Neural crest cell (in vitro differentiated cells): Measurements from ENCODE around the gene CNTN4. TPM values are rescaled to one million over a fixed set of nuclear protein-coding genes. Genes with fewer than 3 reads are reported as not detected.

Source experiments
- DNase-seq: peaks from one replicate; pipeline ENCODE4 v3.0.0; 2021; ENCODE audit warnings: low read depth, mixed read lengths, low spot score
- H3K27ac Mint-ChIP-seq: one replicate; pipeline ENCODE4 v1.8.0; 2021; ENCODE audit warnings: mild to moderate bottlenecking, mixed read lengths; ENCODE audit not compliant: unreplicated experiment
- H3K27me3 Mint-ChIP-seq: 2 replicates; pipeline ENCODE4 v1.8.0; 2021; ENCODE audit warnings: low read depth, mild to moderate bottlenecking, mixed read lengths
- H3K36me3 Mint-ChIP-seq: 2 replicates; pipeline ENCODE4 v1.8.0; 2021; ENCODE audit warnings: low read depth, mild to moderate bottlenecking, mixed read lengths
- H3K4me1 Mint-ChIP-seq: 2 replicates; pipeline ENCODE4 v1.8.0; 2021; ENCODE audit warnings: mixed read lengths
- H3K4me3 Mint-ChIP-seq: one replicate; pipeline ENCODE4 v1.8.0; 2021; ENCODE audit warnings: mild to moderate bottlenecking, mixed read lengths
- H3K9me3 Mint-ChIP-seq: 2 replicates; pipeline ENCODE4 v1.8.0; 2021; ENCODE audit warnings: mixed read lengths
- total RNA-seq: library from RNA; stranded (reverse); gene quantifications from 2 replicates; pipeline ENCODE4 v1.2.1, GENCODE V29; 2021
- TF ChIP-seq, protein P1 (sequence below): fragments of 200-600 bp; sonication (generic); conservative IDR thresholded peaks from 2 replicates; pipeline ENCODE4 v1.5.0; 2021; ENCODE audit warnings: antibody characterized with exemption, mild to moderate bottlenecking

Gene CNTN4
- total RNA-seq, 1 donor from 2014 or later, result 2.9 TPM

GRCh38 chr3:2784627-2785026 is 686.0 kb downstream of the CNTN4 start:
- peaks cover 16% of the 10 kb centered on the region for H3K4me1 Mint-ChIP-seq
- no peak overlapping the region for H3K4me3 Mint-ChIP-seq
- no peaks in the 10 kb centered on the region for H3K27me3 Mint-ChIP-seq
- TF ChIP-seq, protein P1, sequence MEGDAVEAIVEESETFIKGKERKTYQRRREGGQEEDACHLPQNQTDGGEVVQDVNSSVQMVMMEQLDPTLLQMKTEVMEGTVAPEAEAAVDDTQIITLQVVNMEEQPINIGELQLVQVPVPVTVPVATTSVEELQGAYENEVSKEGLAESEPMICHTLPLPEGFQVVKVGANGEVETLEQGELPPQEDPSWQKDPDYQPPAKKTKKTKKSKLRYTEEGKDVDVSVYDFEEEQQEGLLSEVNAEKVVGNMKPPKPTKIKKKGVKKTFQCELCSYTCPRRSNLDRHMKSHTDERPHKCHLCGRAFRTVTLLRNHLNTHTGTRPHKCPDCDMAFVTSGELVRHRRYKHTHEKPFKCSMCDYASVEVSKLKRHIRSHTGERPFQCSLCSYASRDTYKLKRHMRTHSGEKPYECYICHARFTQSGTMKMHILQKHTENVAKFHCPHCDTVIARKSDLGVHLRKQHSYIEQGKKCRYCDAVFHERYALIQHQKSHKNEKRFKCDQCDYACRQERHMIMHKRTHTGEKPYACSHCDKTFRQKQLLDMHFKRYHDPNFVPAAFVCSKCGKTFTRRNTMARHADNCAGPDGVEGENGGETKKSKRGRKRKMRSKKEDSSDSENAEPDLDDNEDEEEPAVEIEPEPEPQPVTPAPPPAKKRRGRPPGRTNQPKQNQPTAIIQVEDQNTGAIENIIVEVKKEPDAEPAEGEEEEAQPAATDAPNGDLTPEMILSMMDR, result no peak
- no peak for DNase-seq
- no peaks in the 10 kb centered on the region for H3K36me3 Mint-ChIP-seq
- H3K9me3 Mint-ChIP-seq, result no peaks in the 10 kb centered on the region
- H3K27ac Mint-ChIP-seq, result no peak overlapping the region

DNA sequence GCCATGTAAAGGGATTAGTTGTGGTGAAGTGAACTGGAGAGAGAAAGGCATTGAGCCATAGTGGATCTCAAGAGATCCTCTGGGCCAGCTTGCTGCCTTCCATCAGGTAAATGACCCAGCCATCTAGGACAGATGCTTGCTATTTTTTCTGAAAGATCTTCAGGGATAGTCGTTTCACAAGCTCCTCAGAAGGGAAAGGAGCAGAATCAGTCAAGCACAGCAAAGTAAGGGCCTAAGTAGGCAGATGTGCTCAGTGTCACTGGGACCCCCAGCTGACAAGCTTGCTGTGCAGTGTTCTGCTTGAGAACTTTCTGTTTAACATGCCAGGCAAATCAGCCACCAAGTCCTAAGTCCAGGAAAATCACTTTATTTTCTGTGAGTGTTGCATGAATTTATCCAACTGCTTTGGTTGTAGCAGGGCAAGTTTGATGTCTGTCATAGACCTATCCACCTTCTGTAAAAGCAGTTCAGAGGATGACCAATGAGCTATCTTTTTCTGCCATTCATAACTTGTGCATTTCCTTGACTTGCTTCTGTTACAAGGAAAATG is 691.7 kb downstream of the CNTN4 start:
- no peak overlapping the region for H3K4me3 Mint-ChIP-seq
- H3K9me3 Mint-ChIP-seq, result no peaks in the 10 kb centered on the region
- DNase-seq, result no peak
- no peak overlapping the region for H3K27ac Mint-ChIP-seq
- H3K27me3 Mint-ChIP-seq, result no peaks in the 10 kb centered on the region
- H3K4me1 Mint-ChIP-seq, result no peaks in the 10 kb centered on the region
- TF ChIP-seq, protein P1, result no peak
- no peaks in the 10 kb centered on the region for H3K36me3 Mint-ChIP-seq

GRCh38 chr3:2792432-2792831 is 693.8 kb downstream of the CNTN4 start:
- Mint-ChIP-seq H3K4me3 (no peak overlapping the region), H3K9me3 (no peaks in the 10 kb centered on the region), H3K27ac (no peak overlapping the region), H3K4me1 (no peaks in the 10 kb centered on the region), H3K27me3 (no peaks in the 10 kb centered on the region), H3K36me3 (no peaks in the 10 kb centered on the region)
- no peak for DNase-seq
- TF ChIP-seq, protein P1, result no peak

DNA sequence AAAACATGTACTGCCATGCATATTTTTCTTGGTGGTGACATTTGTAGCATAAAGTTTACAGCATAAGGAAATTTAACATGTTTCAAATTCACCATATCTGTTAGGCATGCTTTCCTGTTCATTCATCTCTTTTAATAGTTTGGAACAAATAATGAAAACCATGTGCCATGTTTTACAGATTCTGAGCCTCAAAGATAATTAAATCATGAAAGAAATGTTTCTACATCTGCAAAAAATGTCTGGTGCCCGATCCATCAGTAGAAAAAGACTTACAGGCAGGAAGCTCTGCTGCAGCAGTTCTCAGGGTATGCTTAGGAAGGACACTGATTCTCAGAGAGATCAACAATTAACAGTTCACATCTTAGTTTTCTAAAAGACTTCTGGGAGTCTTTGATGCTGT is 695.3 kb downstream of the CNTN4 start:
- Mint-ChIP-seq H3K36me3 (no peaks in the 10 kb centered on the region), H3K27ac (no peak overlapping the region), H3K9me3 (peaks cover 4% of the 10 kb centered on the region), H3K4me3 (no peak overlapping the region), H3K27me3 (no peaks in the 10 kb centered on the region), H3K4me1 (no peaks in the 10 kb centered on the region)
- no peak for DNase-seq
- TF ChIP-seq, protein P1, result no peak

DNA sequence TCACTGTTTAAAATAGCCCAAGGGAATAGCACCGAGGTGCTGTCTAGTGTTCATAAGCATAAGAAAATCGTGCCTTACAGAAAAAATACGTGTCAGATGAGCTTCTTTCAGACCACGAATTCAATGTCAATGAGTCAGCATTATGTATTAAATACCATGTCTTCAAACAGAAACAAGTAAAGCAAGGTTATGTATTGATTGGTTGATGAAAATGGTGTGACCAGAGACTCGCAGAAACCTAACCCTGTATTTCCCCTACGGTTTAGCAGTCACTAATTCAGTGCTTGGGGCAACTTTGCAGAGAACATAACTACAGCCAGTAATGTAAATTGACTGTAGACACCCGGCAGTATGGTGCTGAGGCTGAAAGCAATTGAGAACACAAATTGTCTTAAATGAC is 703.8 kb downstream of the CNTN4 start:
- DNase-seq, result no peak
- Mint-ChIP-seq H3K4me1 (peaks cover 7% of the 10 kb centered on the region), H3K36me3 (no peaks in the 10 kb centered on the region), H3K27me3 (no peaks in the 10 kb centered on the region), H3K9me3 (peaks cover 5% of the 10 kb centered on the region), H3K27ac (no peak overlapping the region), H3K4me3 (no peak overlapping the region)
- TF ChIP-seq, protein P1, result no peak

GRCh38 chr3:2807514-2807913 is 708.8 kb downstream of the CNTN4 start:
- Mint-ChIP-seq H3K4me1 (peaks cover 3% of the 10 kb centered on the region), H3K27me3 (no peaks in the 10 kb centered on the region), H3K27ac (no peak overlapping the region), H3K9me3 (no peaks in the 10 kb centered on the region), H3K4me3 (no peak overlapping the region), H3K36me3 (no peaks in the 10 kb centered on the region)
- no peak for DNase-seq
- TF ChIP-seq, protein P1, result no peak
